Small intestine (tissue), 7 donors: ENCODE measurements around the gene MPZL1. TPM values are rescaled to one million over a fixed set of nuclear protein-coding genes. Genes with fewer than 3 reads are reported as not detected.

Experiments used
- DNase-seq, 2 donors: peaks; one replicate each; pipeline versions ENCODE4 v3.0.0 to v3.0.0-alpha.2; 2013
- FAIRE-seq: peaks from 2 replicates; lab custom pipeline; 2012; peaks lifted over from hg19 to GRCh38; lab: Jason Lieb, UNC
- H3K27ac ChIP-seq, 3 donors: one replicate each; pipeline ENCODE4 v1.5.1; 2013; ENCODE audit warnings: low read length in 2 of 3, mild to moderate bottlenecking in 2 of 3, control low read depth in 1 of 3, inconsistent platforms in 1 of 3, low read depth in 1 of 3, moderate library complexity in 1 of 3
- H3K27me3 ChIP-seq, 3 donors: one replicate each; pipeline ENCODE4 v1.6.1; 2013; ENCODE audit warnings: low read length in 3 of 3, inconsistent platforms in 1 of 3; ENCODE audit not compliant: control insufficient read depth in 3 of 3, insufficient read depth in 3 of 3
- H3K36me3 ChIP-seq, 3 donors: one replicate each; pipeline ENCODE4 v1.6.1; 2013; ENCODE audit warnings: low read length in 3 of 3, inconsistent platforms in 1 of 3, low read depth in 1 of 3, mild to moderate bottlenecking in 1 of 3, moderate library complexity in 1 of 3; ENCODE audit not compliant: control insufficient read depth in 3 of 3, insufficient read depth in 2 of 3
- H3K4me1 ChIP-seq, 3 donors: one replicate each; pipeline ENCODE4 v1.6.1; 2013; ENCODE audit warnings: low read length in 2 of 3, inconsistent platforms in 1 of 3, low read depth in 1 of 3, mild to moderate bottlenecking in 1 of 3, moderate library complexity in 1 of 3; ENCODE audit not compliant: control insufficient read depth in 3 of 3, insufficient read depth in 2 of 3
- H3K4me3 ChIP-seq, 3 donors: one replicate each; pipeline ENCODE4 v1.5.1; 2013; ENCODE audit warnings: low read length in 3 of 3, control low read depth in 1 of 3, inconsistent platforms in 1 of 3, low read depth in 1 of 3, mild to moderate bottlenecking in 1 of 3, moderate library complexity in 1 of 3
- H3K9me3 ChIP-seq, 2 donors: one replicate each; pipeline ENCODE4 v1.6.1; 2013; ENCODE audit warnings: low read depth in 1 of 2, low read length in 1 of 2; ENCODE audit not compliant: control insufficient read depth in 2 of 2, insufficient read depth in 1 of 2
- WGBS, 3 donors: extraction: QIAGEN DNeasy Blood & Tissue Kit; methylation state at CpG; one replicate each; pipeline ENCODE4 v1.1.7; 2013; 5-methylcytosine and 5-hydroxymethylcytosine counted together
- polyA plus RNA-seq, 4 donors: library from polyadenylated mRNA; stranded (reverse) in 3 of 4; unstranded in 1 of 4; fragments of 200-250 nt in 3 of 4; fragments of 120-200 nt in 1 of 4; gene quantifications; one replicate each; pipeline versions ENCODE4 v1.2.1 to v1.2.3, GENCODE V29; 2013
- donor health status: healthy with polysubstance abuse.
- donor health status: control.
- donor health status: control.
- donor health status: Bipolar disorder and iron deficiency.
- donor health status: healthy.

MPZL1 gene
- polyA plus RNA-seq, 4 donors = 8.1 to 107 (median 31.4) TPM

- H3K27ac ChIP-seq = no peak overlapping the region
- H3K4me1 ChIP-seq = peaks cover 0 to 3% (median 0%) of the 10 kb centered on the region in 3 donors
- DNase-seq (no peak), FAIRE-seq (no peak)
- H3K4me3 ChIP-seq = no peak overlapping the region
- peaks cover 0 to 18% of the 10 kb centered on the region in 2 donors for H3K9me3 ChIP-seq
- no peaks in the 10 kb centered on the region for H3K27me3 ChIP-seq
- H3K36me3 ChIP-seq = no peaks in the 10 kb centered on the region
- WGBS, 3 donors = 85 to 88% (median 85%) methylated on average over 3 of the region's 3 CpGs
Observed at GRCh38 chr1:167808104-167808503, 86.3 kb downstream of the MPZL1 start.

- H3K9me3 ChIP-seq = peaks cover 0 to 18% of the 10 kb centered on the region in 2 donors
- no peaks in the 10 kb centered on the region for H3K27me3 ChIP-seq
- H3K27ac ChIP-seq = no peak overlapping the region
- DNase-seq (no peak), FAIRE-seq (no peak)
- peaks cover 0 to 3% (median 0%) of the 10 kb centered on the region in 3 donors for H3K4me1 ChIP-seq
- no peaks in the 10 kb centered on the region for H3K36me3 ChIP-seq
- no peak overlapping the region for H3K4me3 ChIP-seq
- WGBS, 3 donors = 67 to 76% (median 70%) methylated on average over 3 of the region's 3 CpGs
Observed at GRCh38 chr1:167808690-167809089, 86.9 kb downstream of the MPZL1 start.

GRCh38 chr1:167812972-167813371 is 91.2 kb downstream of the MPZL1 start:
- FAIRE-seq (no peak), DNase-seq (no peak)
- no peak overlapping the region for H3K4me3 ChIP-seq
- H3K36me3 ChIP-seq = no peaks in the 10 kb centered on the region
- no peak overlapping the region for H3K27ac ChIP-seq
- no peaks in the 10 kb centered on the region for H3K27me3 ChIP-seq
- H3K9me3 ChIP-seq = peaks cover 0 to 17% of the 10 kb centered on the region in 2 donors
- no peaks in the 10 kb centered on the region for H3K4me1 ChIP-seq

- 95 to 100% (median 96%) methylated on average over 1 of the region's 1 CpG for WGBS, 3 donors
- H3K27ac ChIP-seq = no peak overlapping the region
- H3K4me3 ChIP-seq = no peak overlapping the region
- no peaks in the 10 kb centered on the region for H3K4me1 ChIP-seq
- FAIRE-seq (no peak), DNase-seq (no peak)
- H3K27me3 ChIP-seq = no peaks in the 10 kb centered on the region
- no peaks in the 10 kb centered on the region for H3K36me3 ChIP-seq
- peaks cover 0 to 17% of the 10 kb centered on the region in 2 donors for H3K9me3 ChIP-seq
Observed at GRCh38 chr1:167815650-167816049, 93.9 kb downstream of the MPZL1 start.

- H3K27me3 ChIP-seq = no peaks in the 10 kb centered on the region
- peak overlapping the region in 2 of 3 donors; percentile 32 to 39 for H3K4me3 ChIP-seq
- FAIRE-seq (no peak), DNase-seq (peak; percentile 53 to 55)
- no peaks in the 10 kb centered on the region for H3K4me1 ChIP-seq
- WGBS, 3 donors = 12 to 15% (median 13%) methylated on average over 35 of the region's 35 CpGs
- peaks cover 0 to 9% of the 10 kb centered on the region in 2 donors for H3K9me3 ChIP-seq
- H3K36me3 ChIP-seq = no peaks in the 10 kb centered on the region
- H3K27ac ChIP-seq = peak overlapping the region in 1 of 3 donors; percentile 76
Observed at GRCh38 chr1:167819849-167820683, 98.3 kb downstream of the MPZL1 start.

- FAIRE-seq (no peak), DNase-seq (no peak)
- H3K27me3 ChIP-seq = no peaks in the 10 kb centered on the region
- H3K4me1 ChIP-seq = no peaks in the 10 kb centered on the region
- H3K4me3 ChIP-seq = no peak overlapping the region
- H3K9me3 ChIP-seq = peaks cover 0 to 6% of the 10 kb centered on the region in 2 donors
- WGBS, 3 donors = 87 to 90% (median 87%) methylated on average over 12 of the region's 12 CpGs
- no peaks in the 10 kb centered on the region for H3K36me3 ChIP-seq
- no peak overlapping the region for H3K27ac ChIP-seq
Observed at GRCh38 chr1:167820684-167821355, 99.0 kb downstream of the MPZL1 start.

GRCh38 chr1:167821356-167821685 is 99.5 kb downstream of the MPZL1 start:
- H3K36me3 ChIP-seq = no peaks in the 10 kb centered on the region
- H3K27ac ChIP-seq = no peak overlapping the region
- 93 to 97% (median 97%) methylated on average over 6 of the region's 6 CpGs for WGBS, 3 donors
- FAIRE-seq (no peak), DNase-seq (no peak)
- H3K4me3 ChIP-seq = no peak overlapping the region
- no peaks in the 10 kb centered on the region for H3K27me3 ChIP-seq
- no peaks in the 10 kb centered on the region for H3K4me1 ChIP-seq
- H3K9me3 ChIP-seq = peaks cover 0 to 3% of the 10 kb centered on the region in 2 donors

GRCh38 chr1:167821969-167822685 is 100.3 kb downstream of the MPZL1 start:
- Histone ChIP-seq H3K27me3 (no peaks in the 10 kb centered on the region), H3K27ac (no peak overlapping the region), H3K36me3 (no peaks in the 10 kb centered on the region), H3K4me3 (no peak overlapping the region), H3K4me1 (no peaks in the 10 kb centered on the region), H3K9me3 (no peaks in the 10 kb centered on the region)
- DNase-seq (peak in 1 of 2 donors; percentile 5), FAIRE-seq (no peak)
- 80 to 84% (median 81%) methylated on average over 4 of the region's 4 CpGs for WGBS, 3 donors
